H1 (cell line): Measurements from ENCODE around the gene ALPK3. TPM values are rescaled to one million over a fixed set of nuclear protein-coding genes. Genes with fewer than 3 reads are reported as not detected.
A peak's percentile ranks its signal among the peaks of the same experiment; 100 is the strongest.

Source experiments
- CTCF ChIA-PET: fragments of 300-600 bp; sonication (Branson Sonifier 250); formaldehyde crosslinking; loops from one replicate; lab custom pipeline; 2021; ENCODE audit not compliant: partially characterized antibody; lab: Charles Lee
- POLR2A ChIA-PET: fragments of 300-600 bp; sonication (Branson Sonifier 250); formaldehyde crosslinking; loops from one replicate; lab custom pipeline; 2021; ENCODE audit warnings: inconsistent platforms; ENCODE audit not compliant: partially characterized antibody; lab: Charles Lee
- DNase-seq, 2 experiments: peaks; one replicate each; pipeline versions ENCODE4 v3.0.0 to v3.0.0-alpha.2; 2010 to 2022; ENCODE audit warnings: low spot score in 2 of 2, low read depth in 1 of 2, mixed read lengths in 1 of 2
- FAIRE-seq: peaks from 2 replicates; lab custom pipeline; 2011; peaks lifted over from hg19 to GRCh38; lab: Jason Lieb, UNC
- H2AFZ ChIP-seq: 2 replicates; pipeline ENCODE4 v1.8.1; 2012; ENCODE audit warnings: low read length, inconsistent platforms
- H2AK5ac ChIP-seq: 2 replicates; pipeline ENCODE4 v1.6.1; 2013; ENCODE audit warnings: low read depth, low read length
- H2BK120ac ChIP-seq: replicated peaks from 2 replicates; pipeline ENCODE3; 2013; ENCODE audit warnings: low read depth, low read length, inconsistent platforms
- H2BK12ac ChIP-seq: 2 replicates; pipeline ENCODE4 v1.6.1; 2013; ENCODE audit warnings: low read depth, low read length
- H2BK15ac ChIP-seq: 2 replicates; pipeline ENCODE4 v1.6.1; 2013; ENCODE audit warnings: low read length
- H2BK20ac ChIP-seq: 2 replicates; pipeline ENCODE4 v1.6.1; 2013; ENCODE audit warnings: low read length
- H2BK5ac ChIP-seq: 2 replicates; pipeline ENCODE4 v1.6.1; 2013; ENCODE audit warnings: low read depth, low read length
- H3K14ac ChIP-seq: 2 replicates; pipeline ENCODE4 v1.6.1; 2013; ENCODE audit warnings: inconsistent platforms; ENCODE audit not compliant: insufficient read length
- H3K18ac ChIP-seq: 2 replicates; pipeline ENCODE4 v1.6.1; 2013; ENCODE audit warnings: low read length; ENCODE audit errors: extremely low read depth
- H3K23ac ChIP-seq: 2 replicates; pipeline ENCODE4 v1.6.1; 2013; ENCODE audit warnings: inconsistent platforms; ENCODE audit not compliant: insufficient read length
- H3K23me2 ChIP-seq: 2 replicates; pipeline ENCODE4 v1.6.1; 2013; ENCODE audit warnings: low read depth, low read length
- H3K27ac ChIP-seq: 2 replicates; pipeline ENCODE4 v1.6.1; 2011; ENCODE audit warnings: low read depth, low read length, inconsistent platforms
- H3K27me3 ChIP-seq, 4 experiments: replicated peaks in 1 of 4; 1 replicate in 1 of 4; 2 replicates in 3 of 4; pipeline versions ENCODE4 v1.6.1 to v1.8.1; 2011 to 2013; ENCODE audit warnings: low read length in 3 of 4, mild to moderate bottlenecking in 3 of 4, inconsistent platforms in 2 of 4, mixed read lengths in 2 of 4, moderate library complexity in 1 of 4; ENCODE audit not compliant: control insufficient read depth in 3 of 4, insufficient read depth in 3 of 4; ENCODE audit errors: extremely low read depth in 1 of 4
- H3K36me3 ChIP-seq, 4 experiments: 2 replicates each; pipeline versions ENCODE4 v1.6.1 to v1.8.1; 2011 to 2013; ENCODE audit warnings: mild to moderate bottlenecking in 4 of 4, low read length in 3 of 4, moderate library complexity in 2 of 4, control low read depth in 1 of 4, inconsistent platforms in 1 of 4; ENCODE audit not compliant: insufficient read depth in 4 of 4, control insufficient read depth in 2 of 4
- H3K4ac ChIP-seq: replicated peaks from 2 replicates; pipeline ENCODE3; 2013; ENCODE audit warnings: low read length, low read depth, mixed read lengths, inconsistent platforms; ENCODE audit not compliant: insufficient read length
- H3K4me1 ChIP-seq, 4 experiments: replicated peaks in 1 of 4; 1 replicate in 1 of 4; 2 replicates in 3 of 4; pipeline versions ENCODE4 v1.6.1 to v1.8.1; 2011 to 2013; ENCODE audit warnings: low read length in 3 of 4, inconsistent platforms in 2 of 4, mixed read lengths in 1 of 4; ENCODE audit not compliant: insufficient read depth in 4 of 4, control insufficient read depth in 3 of 4
- H3K4me2 ChIP-seq, 2 experiments: 2 replicates each; pipeline versions ENCODE4 v1.6.1 to v1.8.1; 2011 to 2013; ENCODE audit warnings: low read depth in 2 of 2, low read length in 2 of 2, control low read depth in 1 of 2, inconsistent platforms in 1 of 2, mild to moderate bottlenecking in 1 of 2; ENCODE audit not compliant: insufficient read depth in 1 of 2
- H3K4me3 ChIP-seq, 4 experiments: fragments of 200-600, 300-600 bp in 1 of 4; sonication (generic), shearing (Covaris generic), sonication (Bioruptor Twin) in 1 of 4; 2 replicates each; pipeline versions ENCODE4 v1.5.1 to v1.8.1; 2011 to 2016; ENCODE audit warnings: low read length in 4 of 4, low read depth in 3 of 4, control low read depth in 2 of 4, inconsistent platforms in 2 of 4, mild to moderate bottlenecking in 2 of 4, mixed read lengths in 1 of 4, moderate library complexity in 1 of 4; ENCODE audit not compliant: insufficient read depth in 2 of 4; ENCODE audit errors: extremely low read depth in 1 of 4
- H3K56ac ChIP-seq: replicated peaks from 2 replicates; pipeline ENCODE3; 2013; ENCODE audit warnings: low read depth, mild to moderate bottlenecking, mixed read lengths, low read length, inconsistent platforms; ENCODE audit not compliant: insufficient read length
- H3K79me1 ChIP-seq: 2 replicates; pipeline ENCODE4 v1.6.1; 2013; ENCODE audit warnings: low read depth, low read length, control low read depth
- H3K79me2 ChIP-seq, 2 experiments: 2 replicates each; pipeline versions ENCODE4 v1.6.1 to v1.8.1; 2012 to 2013; ENCODE audit warnings: low read length in 2 of 2, mild to moderate bottlenecking in 2 of 2, inconsistent platforms in 1 of 2; ENCODE audit not compliant: insufficient read depth in 2 of 2, control insufficient read depth in 1 of 2
- H3K9ac ChIP-seq, 4 experiments: replicated peaks in 1 of 4; 1 replicate in 1 of 4; 2 replicates in 3 of 4; pipeline versions ENCODE4 v1.6.1 to v1.8.1; 2011 to 2013; ENCODE audit warnings: low read depth in 3 of 4, low read length in 3 of 4, control low read depth in 2 of 4, mild to moderate bottlenecking in 2 of 4, moderate library complexity in 2 of 4, inconsistent platforms in 1 of 4; ENCODE audit errors: extremely low read depth in 1 of 4
- H3K9me3 ChIP-seq, 2 experiments: 2 replicates each; pipeline versions ENCODE4 v1.6.1 to v1.8.1; 2012 to 2013; ENCODE audit warnings: mild to moderate bottlenecking in 2 of 2, moderate library complexity in 2 of 2, control low read depth in 1 of 2, inconsistent platforms in 1 of 2, low read depth in 1 of 2, low read length in 1 of 2, mixed read lengths in 1 of 2; ENCODE audit not compliant: insufficient read depth in 2 of 2
- H4K20me1 ChIP-seq, 2 experiments: replicated peaks in 1 of 2; 2 replicates each; pipeline versions ENCODE3 to v1.8.1; 2011 to 2013; ENCODE audit warnings: inconsistent platforms in 2 of 2, low read length in 2 of 2, mild to moderate bottlenecking in 1 of 2; ENCODE audit not compliant: insufficient read depth in 2 of 2, control insufficient read depth in 1 of 2
- H4K5ac ChIP-seq: 2 replicates; pipeline ENCODE4 v1.6.1; 2013; ENCODE audit warnings: low read length, low read depth, mixed read lengths, inconsistent platforms; ENCODE audit not compliant: insufficient read length
- H4K8ac ChIP-seq: 2 replicates; pipeline ENCODE4 v1.8.0; 2013; ENCODE audit warnings: mild to moderate bottlenecking, moderate library complexity, low read length, inconsistent platforms; ENCODE audit not compliant: insufficient read depth; ENCODE audit errors: extremely low read depth
- H4K91ac ChIP-seq: replicated peaks from 2 replicates; pipeline ENCODE3; 2013; ENCODE audit warnings: low read length, mixed read lengths, inconsistent platforms; ENCODE audit not compliant: insufficient read length
- BCL11A ChIP-seq, 2 experiments: IDR thresholded peaks; one replicate each; pipeline ENCODE4 v1.6.1; 2011; ENCODE audit warnings: low read depth in 2 of 2, low read length in 2 of 2, mild to moderate bottlenecking in 2 of 2
- EGR1 ChIP-seq: IDR thresholded peaks from 2 replicates; pipeline ENCODE4 v1.6.1; 2011; ENCODE audit warnings: low read depth, low read length, borderline replicate concordance
- EP300 ChIP-seq, 2 experiments: IDR thresholded peaks; 1 replicate in 1 of 2; 2 replicates in 1 of 2; pipeline ENCODE4 v1.6.1; 2011 to 2012; ENCODE audit warnings: low read depth in 2 of 2, low read length in 2 of 2, mild to moderate bottlenecking in 2 of 2, borderline replicate concordance in 1 of 2, inconsistent platforms in 1 of 2, moderate library complexity in 1 of 2
- GTF2F1 ChIP-seq: IDR thresholded peaks from 2 replicates; pipeline ENCODE4 v1.6.1; 2012; ENCODE audit warnings: low read depth, low read length, improper control_type of control experiment, borderline replicate concordance
- JUN ChIP-seq: IDR thresholded peaks from 2 replicates; pipeline ENCODE4 v1.6.1; 2011; ENCODE audit warnings: low read depth, mild to moderate bottlenecking, improper control_type of control experiment, low read length
- KDM4A ChIP-seq: IDR thresholded peaks from one replicate; pipeline ENCODE4 v1.7.1; 2012; ENCODE audit warnings: low read depth, mild to moderate bottlenecking, moderate library complexity, low read length, inconsistent platforms; ENCODE audit not compliant: severe bottlenecking
- MAX ChIP-seq: IDR thresholded peaks from 2 replicates; pipeline ENCODE4 v1.6.1; 2012; ENCODE audit warnings: inconsistent platforms
- NANOG ChIP-seq: IDR thresholded peaks from 2 replicates; pipeline ENCODE4 v1.6.1; 2011; ENCODE audit warnings: low read length, low read depth, mild to moderate bottlenecking, inconsistent platforms; ENCODE audit not compliant: insufficient read depth, poor library complexity, severe bottlenecking
- POLR2A ChIP-seq, 2 experiments: IDR thresholded peaks; 1 replicate in 1 of 2; 2 replicates in 1 of 2; pipeline ENCODE4 v1.6.1; 2011; ENCODE audit warnings: low read depth in 2 of 2, low read length in 2 of 2, mild to moderate bottlenecking in 2 of 2; ENCODE audit errors: control extremely low read depth in 1 of 2
- SAP30 ChIP-seq: fragments of 300-600 bp; sonication (generic); IDR thresholded peaks from 2 replicates; pipeline ENCODE4 v1.7.1; 2012; ENCODE audit warnings: low read length, moderate library complexity, mild to moderate bottlenecking, inconsistent platforms; ENCODE audit not compliant: insufficient read depth, insufficient replicate concordance
- SRF ChIP-seq: IDR thresholded peaks from 2 replicates; pipeline ENCODE4 v1.6.1; 2011; ENCODE audit warnings: mild to moderate bottlenecking, low read depth, low read length, moderate library complexity
- WGBS, 2 experiments: shearing (Covaris generic) in 1 of 2; methylation state at CpG; one replicate each; pipeline versions ENCODE4 v1.1.6 to v1.1.7; 2013 to 2015; ENCODE audit warnings: low lambda C conversion rate in 2 of 2, mixed read lengths in 2 of 2, inconsistent platforms in 1 of 2, low coverage in 1 of 2, missing lambda C conversion rate in 1 of 2; ENCODE audit not compliant: insufficient replicate concordance in 2 of 2, insufficient coverage in 1 of 2, insufficient read length in 1 of 2; ENCODE audit errors: extremely low coverage in 1 of 2, missing lambda C conversion rate in 1 of 2; 5-methylcytosine and 5-hydroxymethylcytosine counted together
- polyA plus RNA-seq, 7 experiments: library from polyadenylated mRNA; depleted of rRNA in 3 of 7; stranded (reverse) in 5 of 7; unstranded in 2 of 7; fragments of >200 nt in 5 of 7; fragments of 200-250 nt in 2 of 7; gene quantifications; 1 replicate in 5 of 7; 2 replicates in 1 of 7; 4 replicates in 1 of 7; pipeline versions ENCODE4 v1.2.1 to v1.2.3, GENCODE V29; 2011 to 2013; ENCODE audit warnings: missing spikeins in 2 of 7, mixed read lengths in 2 of 7
- total RNA-seq: library from RNA; stranded (reverse); fragmentation: NEBNext Ultra II Directional; extraction: Animal tissue kit (Norgen Biotek cat#: 25700); gene quantifications from 2 replicates; pipeline ENCODE4 v1.2.1, GENCODE V29; 2021

ALPK3 gene
- total and polyA plus RNA-seq, 2 of the 8 experiments (the other 6 are each of a cell fraction or from before 2014, with no cell fraction given), result 4.4 to 19.2 TPM

GRCh38 chr15:84817466-84818081, 418 bp downstream of the ALPK3 start:
- Histone ChIP-seq H3K9me3 (no peaks in the 10 kb centered on the region), H3K79me1 (0 out of 2 replicates have a peak, but pooled peaks cover 4% of the 10 kb centered on the region), H2BK15ac (peak overlapping the region; percentile 78; the same call in 1 of the 2 replicates), H2BK12ac (peak overlapping the region; percentile 79), H3K27me3 (peaks cover 0 to 3% (median 0%) of the 10 kb centered on the region in 4 experiments; a peak in 2 of 7 replicates), H3K27ac (0 out of 2 replicates have a peak overlapping the region, but pooled peaks have one; percentile 3), H4K5ac (peak overlapping the region; percentile 6), H3K23ac (no peak overlapping the region), H3K79me2 (no peaks in the 10 kb centered on the region), H2BK120ac (peak overlapping the region; percentile 5), H3K14ac (no peak overlapping the region), H3K56ac (peak overlapping the region; percentile 27), H3K4ac (no peak overlapping the region), H3K4me3 (peak overlapping the region; percentile 18 to 53 (median 29)), H2AFZ (peak overlapping the region; percentile 28; the same call in 1 of the 2 replicates), H2AK5ac (no peak overlapping the region; the same call in 1 of the 2 replicates), H4K20me1 (no peaks in the 10 kb centered on the region), H3K4me2 (peak overlapping the region; percentile 62 to 65), H4K91ac (peak overlapping the region; percentile 79), H3K9ac (peak overlapping the region in 3 of 4 experiments; percentile 29 to 58 (median 56); a peak in 5 of 7 replicates), H3K23me2 (peaks cover 2% of the 10 kb centered on the region; the same call in 1 of the 2 replicates), H3K18ac (peak overlapping the region; percentile 88), H2BK5ac (peak overlapping the region; percentile 84; the same call in 1 of the 2 replicates), H2BK20ac (no peak overlapping the region; the same call in 1 of the 2 replicates), H4K8ac (peak overlapping the region; percentile 87), H3K36me3 (no peaks in the 10 kb centered on the region), H3K4me1 (peaks cover 9 to 25% (median 18%) of the 10 kb centered on the region in 4 experiments)
- FAIRE-seq (no peak), DNase-seq (peak in 1 of 2 experiments; percentile 76)
- POLR2A ChIA-PET, result interaction anchor here (0.6 to 3.3 kb wide), 22 partner anchors 8 to 1132 kb away, joined by 3 to 16 read pairs (median 3); partner anchors contain the start of genes SEC11A and WDR73
- 36% methylated on average over 11 of the region's 27 CpGs; no CpG with 5 or more reads in 1 of the 2 experiments for WGBS, 2 experiments
- CTCF ChIA-PET, result interaction anchor here (0.7 to 5.0 kb wide), 16 partner anchors 9 to 230 kb away, joined by 3 to 40 read pairs (median 4); no protein-coding TSS in a partner anchor
- no peak for TF ChIP-seq EGR1
- no peak for TF ChIP-seq JUN
- no peak for TF ChIP-seq KDM4A
- peak in 1 of 2 experiments; percentile 50; a peak in 2 of 3 replicates for TF ChIP-seq POLR2A (IDR thresholded peaks at IDR 0.05; ENCODE audit: control extremely low read depth in 1 of 2, low read depth in 2 of 2, low read length in 2 of 2)
- TF ChIP-seq BCL11A (IDR thresholded peaks at IDR 0.05; ENCODE audit: low read depth in 2 of 2, low read length in 2 of 2), result no peak
- peak; percentile 62 for TF ChIP-seq MAX
- no peak for TF ChIP-seq SRF
- no peak for TF ChIP-seq EP300 (IDR thresholded peaks at IDR 0.05; ENCODE audit: borderline replicate concordance in 1 of 2, low read depth in 2 of 2, low read length in 2 of 2)
- TF ChIP-seq NANOG, result no peak
- no peak for TF ChIP-seq SAP30
- no peak for TF ChIP-seq GTF2F1
